GM12864 (cell line): ENCODE results near the gene WWOX.

Experiments
- DNase-seq: peaks from one replicate; pipeline ENCODE4 v3.0.0-alpha.2; 2011; ENCODE audit warnings: low read depth
- H3K4me3 ChIP-seq: 2 replicates; pipeline ENCODE4 v1.5.1; 2011; ENCODE audit warnings: mild to moderate bottlenecking, low read depth, low read length, control low read depth
- CTCF ChIP-seq: IDR thresholded peaks from 2 replicates; pipeline ENCODE4 v1.5.1; 2011; ENCODE audit warnings: low read depth, mild to moderate bottlenecking, moderate library complexity, low read length, control low read depth, inconsistent platforms; ENCODE audit errors: missing control alignments

Gene WWOX

GRCh38 chr16:78744796-78745107 lies 645.3 kb downstream of the WWOX start:
- no peak for TF ChIP-seq CTCF
- no peak overlapping the region for H3K4me3 ChIP-seq
- no peak for DNase-seq

GRCh38 chr16:78745108-78746019 lies 645.9 kb downstream of the WWOX start:
- H3K4me3 ChIP-seq: no peak overlapping the region
- no peak for DNase-seq
- no peak for TF ChIP-seq CTCF

- TF ChIP-seq CTCF: no peak
- no peak for DNase-seq
- no peak overlapping the region for H3K4me3 ChIP-seq
Observed at GRCh38 chr16:78746718-78747117, 647.3 kb downstream of the WWOX start.

- no peak overlapping the region for H3K4me3 ChIP-seq
- no peak for TF ChIP-seq CTCF
- DNase-seq: no peak
Observed at GRCh38 chr16:78748220-78748929, 648.9 kb downstream of the WWOX start.

GRCh38 chr16:78749745-78750268 lies 650.4 kb downstream of the WWOX start:
- TF ChIP-seq CTCF: no peak
- DNase-seq: peak; percentile 27
- no peak overlapping the region for H3K4me3 ChIP-seq

GRCh38 chr16:78750611-78751010 lies 651.2 kb downstream of the WWOX start:
- DNase-seq: no peak
- no peak overlapping the region for H3K4me3 ChIP-seq
- TF ChIP-seq CTCF: no peak
